GM19328 (cell line): ENCODE measurements around the gene KAT8.
A peak's percentile ranks its signal among the peaks of the same experiment; 100 is the strongest.
"Not testable (repeated sequence)": the region's sequence is repeated elsewhere in the genome, so short reads cannot be mapped to it uniquely, and the experiment has no call there.

Experiments
- ATAC-seq: cut with Tn5 transposase; IDR thresholded peaks from one replicate; pipeline ENCODE4 v1.9.1; 2021; ENCODE audit warnings: mild to moderate bottlenecking, moderate library complexity; ENCODE audit not compliant: unreplicated experiment

KAT8 gene

GRCh38 chr16:31144418-31144817, 27.0 kb downstream of the KAT8 start:
- not testable (repeated sequence) for ATAC-seq

- ATAC-seq = no peak
Observed at GRCh38 chr16:31145398-31145990, 28.0 kb downstream of the KAT8 start.

GRCh38 chr16:31147574-31147973, 30.1 kb downstream of the KAT8 start:
- ATAC-seq = no peak

- ATAC-seq = no peak
Observed at GRCh38 chr16:31148281-31148728, 30.8 kb downstream of the KAT8 start.

GRCh38 chr16:31148896-31149295, 31.4 kb downstream of the KAT8 start:
- no peak for ATAC-seq

GRCh38 chr16:31149332-31149731, 31.9 kb downstream of the KAT8 start:
- no peak for ATAC-seq

GRCh38 chr16:31149894-31150890, 32.7 kb downstream of the KAT8 start, which contains the start of gene PRSS36:
Gene PRSS36 (minus strand): TSS chr16:31150066. CDS start chr16:31150035, 31 bp downstream.
- no peak for ATAC-seq

GRCh38 chr16:31150976-31151375, 33.5 kb downstream of the KAT8 start:
- ATAC-seq = not testable (repeated sequence)

GRCh38 chr16:31157136-31157535, 39.7 kb downstream of the KAT8 start:
- ATAC-seq = no peak

GRCh38 chr16:31167315-31167714, 49.9 kb downstream of the KAT8 start:
- ATAC-seq = no peak

- ATAC-seq = no peak
Observed at GRCh38 chr16:31168848-31169247, 51.4 kb downstream of the KAT8 start.

GRCh38 chr16:31170048-31170447, 52.6 kb downstream of the KAT8 start:
- ATAC-seq = not testable (repeated sequence)

- ATAC-seq = no peak
Observed at GRCh38 chr16:31177136-31177535, 59.7 kb downstream of the KAT8 start.

- no peak for ATAC-seq
Observed at GRCh38 chr16:31179219-31179746, 61.8 kb downstream of the KAT8 start.

GRCh38 chr16:31179747-31180459, 62.4 kb downstream of the KAT8 start, which contains the start of gene FUS:
Gene FUS (plus strand): TSS chr16:31180139. CDS start chr16:31180215, 76 bp downstream.
- ATAC-seq = peak; percentile 52
